Esophagus squamous epithelium (tissue), 4 donors: ENCODE data around the gene PYROXD2.

Source experiments
- POLR2A ChIP-seq, 4 donors: fragments of 450-650 bp; IDR thresholded peaks; one replicate each; pipeline ENCODE4 v1.6.1; 2017; ENCODE audit warnings: antibody characterized with exemption in 4 of 4, mild to moderate bottlenecking in 4 of 4, moderate library complexity in 3 of 4
- TF ChIP-seq, protein P1 (sequence below), 6 experiments: fragments of 450-650 bp in 4 of 6; fragments of 200-600 bp in 2 of 6; sonication (generic) in 2 of 6; IDR thresholded peaks; one replicate each; pipeline ENCODE4 v1.5.1; 2016 to 2019; ENCODE audit warnings: antibody characterized with exemption in 6 of 6, mild to moderate bottlenecking in 4 of 6, moderate library complexity in 4 of 6

DNA sequence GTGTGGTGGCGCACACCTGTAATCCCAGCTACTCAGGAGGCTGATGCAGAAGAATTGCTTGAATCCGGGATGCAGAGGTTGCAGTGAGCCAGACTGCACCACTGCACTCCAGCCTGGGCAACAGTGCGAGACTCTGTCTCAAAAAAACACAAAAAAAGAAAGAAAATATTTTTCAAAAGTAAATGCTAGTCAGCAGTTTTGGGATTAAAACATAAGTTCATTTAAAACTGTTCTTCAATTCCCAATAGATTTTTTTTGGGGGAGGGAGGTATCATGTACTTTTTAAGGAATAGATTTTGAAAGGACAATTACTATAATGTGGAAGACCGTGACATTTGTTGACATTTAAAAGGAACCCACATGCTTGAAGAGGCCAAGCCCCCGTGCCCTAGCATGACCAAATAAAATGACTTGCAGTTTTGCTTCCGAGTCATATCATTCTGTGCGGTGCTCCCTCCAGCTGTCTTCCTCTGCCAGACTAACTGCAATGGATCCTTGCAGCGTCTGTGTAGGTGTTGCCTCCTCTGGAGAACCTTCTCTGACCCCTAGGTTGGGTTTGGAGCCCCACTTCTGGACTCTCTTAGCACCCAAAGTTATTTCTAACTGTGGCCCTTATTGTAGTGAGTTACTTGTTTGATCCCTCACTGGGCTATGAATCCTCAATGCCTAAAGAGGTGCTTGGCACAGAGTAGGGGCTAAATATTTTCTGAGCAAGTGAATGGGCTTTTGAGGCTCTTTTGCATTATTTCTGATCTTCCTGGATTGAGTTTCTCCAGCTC lies 49.2 kb upstream of the PYROXD2 start:
- TF ChIP-seq, protein P1, sequence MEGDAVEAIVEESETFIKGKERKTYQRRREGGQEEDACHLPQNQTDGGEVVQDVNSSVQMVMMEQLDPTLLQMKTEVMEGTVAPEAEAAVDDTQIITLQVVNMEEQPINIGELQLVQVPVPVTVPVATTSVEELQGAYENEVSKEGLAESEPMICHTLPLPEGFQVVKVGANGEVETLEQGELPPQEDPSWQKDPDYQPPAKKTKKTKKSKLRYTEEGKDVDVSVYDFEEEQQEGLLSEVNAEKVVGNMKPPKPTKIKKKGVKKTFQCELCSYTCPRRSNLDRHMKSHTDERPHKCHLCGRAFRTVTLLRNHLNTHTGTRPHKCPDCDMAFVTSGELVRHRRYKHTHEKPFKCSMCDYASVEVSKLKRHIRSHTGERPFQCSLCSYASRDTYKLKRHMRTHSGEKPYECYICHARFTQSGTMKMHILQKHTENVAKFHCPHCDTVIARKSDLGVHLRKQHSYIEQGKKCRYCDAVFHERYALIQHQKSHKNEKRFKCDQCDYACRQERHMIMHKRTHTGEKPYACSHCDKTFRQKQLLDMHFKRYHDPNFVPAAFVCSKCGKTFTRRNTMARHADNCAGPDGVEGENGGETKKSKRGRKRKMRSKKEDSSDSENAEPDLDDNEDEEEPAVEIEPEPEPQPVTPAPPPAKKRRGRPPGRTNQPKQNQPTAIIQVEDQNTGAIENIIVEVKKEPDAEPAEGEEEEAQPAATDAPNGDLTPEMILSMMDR (IDR thresholded peaks at IDR 0.05): no peak
- TF ChIP-seq POLR2A (IDR thresholded peaks at IDR 0.05): no peak
